ENCODE data around the gene HOXB3.

The HOXB3 gene

DNA sequence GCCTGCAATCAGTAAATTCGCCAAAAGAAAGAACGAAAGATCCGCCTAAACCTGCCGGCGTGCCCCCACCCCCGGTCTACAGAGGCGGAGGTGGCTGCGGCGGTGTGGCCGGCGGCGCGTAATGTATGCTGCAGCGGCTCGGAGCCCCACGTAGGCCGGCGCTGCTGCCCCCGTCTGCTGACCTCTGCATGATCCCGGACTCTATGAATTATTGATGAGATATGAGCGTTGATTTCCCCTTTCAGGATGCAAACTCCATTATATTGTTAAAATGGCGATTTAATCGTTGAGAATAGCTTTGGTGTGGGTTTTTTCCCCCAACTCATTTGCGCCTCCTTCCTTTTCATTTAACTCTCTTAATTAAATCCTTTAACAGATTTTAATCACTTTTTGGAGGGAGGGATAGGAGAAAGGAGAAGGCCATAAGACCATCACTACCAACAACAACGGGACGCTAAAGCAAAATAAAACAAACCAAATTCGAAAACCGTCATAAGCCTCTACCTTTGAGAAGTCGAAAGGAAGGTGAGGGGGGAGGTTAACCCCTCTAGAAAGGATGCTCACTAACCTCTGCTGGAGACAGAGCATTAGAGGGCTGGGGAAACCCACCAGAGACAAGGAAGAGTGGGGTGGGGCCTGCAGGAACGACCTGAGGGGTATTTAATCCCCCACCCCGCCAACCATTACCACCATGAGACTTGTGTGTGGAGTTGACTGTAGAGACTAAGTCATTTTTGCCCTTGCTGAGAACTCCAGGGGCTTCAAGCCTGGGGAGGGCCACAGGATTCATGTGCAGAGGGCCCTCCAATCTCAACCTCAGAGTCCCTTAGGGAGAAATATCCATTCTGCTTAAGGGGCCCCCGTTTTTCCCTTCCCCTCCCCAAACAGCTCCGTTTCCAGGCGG lies 3.4 kb downstream of the HOXB3 start:
- DNase-seq (ENCODE audit: low spot score), result no peak

DNA sequence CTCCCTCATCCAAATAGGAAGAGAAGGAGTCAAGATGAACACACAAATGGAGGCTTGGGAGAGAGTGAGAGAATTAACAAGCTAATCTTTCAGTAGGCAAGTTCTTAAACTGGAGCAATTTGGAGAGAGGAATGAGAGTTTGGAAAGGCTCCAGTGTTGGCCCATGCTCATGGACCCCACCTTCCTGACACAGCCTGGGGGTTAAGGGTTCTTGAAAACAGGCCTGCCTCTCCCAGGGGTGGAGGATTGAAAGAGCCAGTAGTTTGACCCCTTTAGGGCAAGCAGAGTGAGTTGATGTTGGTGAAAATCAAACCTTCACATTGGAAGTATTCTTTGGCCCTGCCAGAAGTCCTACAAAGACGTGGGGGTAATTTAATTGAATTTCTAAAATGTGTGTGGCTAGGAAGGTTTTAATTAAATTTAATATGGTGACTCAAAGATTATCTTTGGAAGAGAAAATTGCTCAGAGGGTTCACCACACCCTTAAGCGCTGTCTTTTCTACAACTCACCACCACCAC lies 5.8 kb downstream of the HOXB3 start:
- DNase-seq (ENCODE audit: low spot score), result no peak

DNA sequence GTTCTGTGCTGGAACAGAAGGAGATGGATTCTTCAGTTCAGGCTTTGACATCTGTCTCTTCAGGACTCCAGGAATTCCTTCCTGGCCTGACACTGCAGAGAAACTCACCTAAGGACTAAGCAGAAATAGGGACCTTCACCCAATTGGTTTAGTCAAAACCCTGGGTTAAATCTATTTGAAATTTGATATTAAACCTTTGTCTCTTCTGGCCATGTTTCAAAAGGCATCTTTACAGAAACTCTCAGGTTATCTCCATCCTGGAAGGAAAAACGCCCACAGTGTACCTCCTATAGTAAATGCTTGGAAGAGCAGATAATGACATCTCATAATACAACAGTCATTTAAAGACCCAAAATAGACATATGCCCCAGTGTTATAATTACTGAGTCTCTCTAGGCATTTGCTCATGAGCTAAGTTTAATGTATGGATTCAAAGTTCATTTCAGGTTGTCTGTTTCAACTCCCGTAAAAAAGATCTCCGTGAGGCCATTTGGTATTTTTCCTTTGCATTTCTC lies 6.3 kb downstream of the HOXB3 start:
- DNase-seq (ENCODE audit: low spot score), result no peak

DNA sequence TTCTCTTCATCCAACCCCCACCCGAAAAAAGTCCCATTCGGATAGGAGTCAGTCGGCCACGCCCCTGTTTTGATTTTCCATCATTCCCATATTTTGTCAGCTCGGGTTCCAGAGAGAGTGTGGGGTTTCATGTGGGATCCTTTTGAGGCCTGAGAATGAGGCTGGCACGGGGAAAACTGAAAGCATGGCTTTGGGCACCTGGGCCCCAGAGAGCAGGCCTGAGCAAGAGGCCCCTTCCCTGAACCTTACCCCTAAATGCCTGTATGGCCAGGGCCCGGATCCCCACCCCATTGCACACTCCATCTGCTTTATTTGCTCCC lies 7.3 kb downstream of the HOXB3 start:
- no peak for DNase-seq (ENCODE audit: low spot score)

DNA sequence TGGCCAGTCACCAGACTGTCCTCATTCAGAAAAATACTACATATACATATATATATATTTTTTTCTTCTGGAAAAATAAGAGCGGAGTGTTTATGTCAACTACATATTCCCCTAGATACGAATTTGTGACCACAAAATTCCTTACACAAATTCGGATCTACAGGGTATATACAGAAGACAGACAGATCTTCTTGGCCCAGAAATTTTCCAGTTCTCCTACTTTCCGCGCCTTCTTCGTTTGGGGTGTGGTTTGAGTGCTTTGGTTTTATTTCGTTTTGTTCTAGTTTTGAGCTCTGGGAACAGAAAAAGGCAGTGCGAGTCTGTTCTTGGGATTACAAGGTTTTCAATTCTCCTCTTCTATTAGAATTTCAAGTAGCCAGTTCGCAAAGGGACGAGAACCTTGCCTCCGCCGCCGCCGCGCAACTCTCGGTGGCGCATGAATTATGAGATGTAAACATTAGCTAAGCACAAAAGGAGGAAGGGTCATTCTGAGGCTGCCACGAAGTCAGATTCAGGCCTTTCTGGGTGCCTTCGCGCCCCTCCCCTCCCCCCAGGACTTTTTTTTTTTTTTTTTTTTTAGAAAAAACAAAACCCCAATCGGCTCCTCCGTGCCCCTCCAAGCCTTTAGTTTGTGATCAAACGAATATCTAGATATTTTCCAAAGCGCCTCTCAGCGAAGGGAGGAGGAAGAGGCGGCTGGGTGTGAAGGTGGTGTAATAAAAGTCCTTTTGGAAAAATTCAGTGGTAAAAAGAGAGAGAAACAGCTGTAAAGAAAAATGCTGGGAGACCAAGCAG lies 10.1 kb downstream of the HOXB3 start:
- no peak for DNase-seq (ENCODE audit: low spot score)

DNA sequence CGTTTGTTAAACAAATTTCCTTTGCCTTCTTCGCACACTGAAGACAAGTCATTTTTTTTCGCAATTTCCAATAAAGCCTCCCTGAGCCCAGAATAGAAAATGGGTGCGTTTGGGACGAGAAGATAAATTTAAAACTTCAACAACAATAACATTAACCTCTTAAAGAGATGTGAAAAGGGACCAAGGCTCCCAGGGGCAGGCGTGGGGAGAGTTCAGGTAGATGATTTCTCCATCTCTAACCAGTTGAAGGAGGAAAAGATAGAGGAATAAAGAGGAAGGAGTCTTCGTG lies 10.6 kb downstream of the HOXB3 start:
- no peak for DNase-seq (ENCODE audit: low spot score)

DNA sequence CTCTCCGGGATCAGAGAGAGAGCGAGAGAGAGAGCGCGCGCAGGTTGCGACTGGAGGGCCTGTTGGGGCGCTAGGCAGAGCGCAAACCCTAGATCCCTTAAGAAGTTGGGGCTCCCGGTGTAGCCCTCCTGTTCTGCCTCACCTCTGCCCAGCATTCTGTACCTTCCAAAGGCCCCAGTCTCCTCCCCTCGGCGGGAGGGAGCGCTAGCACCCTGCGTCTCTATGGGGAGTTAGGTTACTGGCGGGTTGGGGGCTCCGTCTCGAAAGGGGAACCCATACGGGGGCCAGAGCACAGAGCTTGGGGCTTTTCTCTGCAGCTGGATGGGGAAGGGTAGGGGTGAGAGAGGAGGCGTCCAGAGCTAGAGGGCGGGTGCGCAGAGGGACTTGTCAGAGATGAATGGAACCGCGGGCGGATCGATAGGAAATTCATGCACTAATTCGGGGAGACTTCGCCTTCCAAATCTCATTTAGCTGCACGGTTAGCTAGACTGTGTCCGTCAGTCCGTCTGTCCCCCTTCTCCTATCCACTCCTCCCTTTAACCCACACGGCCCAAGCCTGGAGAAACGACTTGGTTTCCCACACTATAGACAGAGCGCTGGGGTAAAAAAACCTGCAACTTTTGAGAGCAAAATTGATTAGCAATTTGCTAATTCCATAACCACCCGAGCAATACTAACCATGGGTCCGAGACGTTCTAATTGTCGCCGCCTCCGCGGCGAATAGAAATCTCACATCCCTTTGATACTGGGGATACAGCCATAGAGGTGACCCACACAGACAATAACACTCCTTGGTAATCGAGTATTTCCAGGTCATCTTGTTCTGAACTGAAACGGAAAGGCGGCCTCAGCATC lies 11.2 kb downstream of the HOXB3 start:
- DNase-seq (ENCODE audit: low spot score), result no peak

DNA sequence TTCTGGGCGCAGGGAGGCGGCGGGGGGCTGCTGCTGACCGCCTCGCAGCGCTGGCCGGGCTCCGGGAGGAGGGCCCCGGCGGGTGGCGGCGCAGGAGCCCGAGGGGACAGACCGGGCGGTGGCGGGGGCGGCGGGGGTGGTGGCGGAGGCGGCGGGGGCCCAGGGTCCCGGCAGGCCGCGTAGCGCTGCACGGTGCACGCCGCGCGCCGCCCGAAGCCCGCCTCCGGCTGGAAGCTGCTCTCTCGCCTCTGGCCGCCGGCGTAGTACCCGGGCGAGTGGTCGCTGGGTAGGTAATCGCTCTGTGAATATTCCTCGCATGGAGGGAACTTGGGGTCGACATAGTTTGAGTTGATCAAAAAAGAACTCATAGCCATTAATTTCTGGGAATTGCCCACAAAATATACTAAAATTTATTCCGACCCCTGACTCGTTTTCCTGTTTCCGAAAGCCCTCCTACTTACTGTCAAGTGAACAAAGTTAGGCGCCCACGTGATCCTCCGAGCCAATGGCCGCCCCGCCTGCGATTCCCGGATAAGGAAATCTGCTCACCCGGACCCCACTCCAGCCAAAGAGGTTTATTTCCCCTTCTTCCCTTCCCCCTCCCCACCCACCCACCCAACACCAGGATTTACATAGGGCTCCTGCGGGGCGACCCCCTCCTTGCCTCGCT lies 12.0 kb downstream of the HOXB3 start, which contains the start of gene HOXB4:
TSS of gene HOXB4 (minus strand) at position 405 of the 670 bp plus-strand sequence. CDS start at position 374, 31 bp downstream.
- peak; percentile 68 for DNase-seq (ENCODE audit: low spot score)

DNA sequence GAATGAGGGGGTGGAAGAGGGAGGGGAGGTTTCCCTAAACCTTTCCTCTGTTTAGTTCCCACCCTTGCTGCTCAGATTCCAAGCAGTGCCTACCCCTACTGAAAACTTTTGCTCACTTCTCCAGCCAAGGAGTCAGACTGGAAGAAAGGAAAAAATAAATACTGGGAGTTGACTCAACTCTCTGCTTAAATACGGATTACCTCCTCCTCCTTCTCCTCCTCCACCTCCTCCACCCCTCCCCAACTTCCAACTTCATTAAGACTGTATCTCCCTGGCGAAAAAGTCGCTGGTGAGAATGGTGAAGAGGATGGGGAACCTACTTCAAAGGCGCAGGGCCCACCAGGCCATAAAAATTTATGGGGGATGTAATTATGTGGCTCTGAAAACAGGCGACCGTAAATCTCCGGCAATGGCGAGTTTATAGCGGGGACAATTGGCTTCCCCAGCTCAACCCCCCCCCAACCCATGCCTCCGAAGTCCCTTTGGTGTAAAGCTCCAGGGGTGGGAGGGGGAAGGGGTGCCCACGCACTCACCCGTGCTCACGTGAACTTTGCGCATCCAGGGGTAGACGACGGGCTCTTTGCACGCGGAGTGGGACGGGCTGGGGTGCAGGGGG lies 12.6 kb downstream of the HOXB3 start:
- DNase-seq (ENCODE audit: low spot score), result no peak

DNA sequence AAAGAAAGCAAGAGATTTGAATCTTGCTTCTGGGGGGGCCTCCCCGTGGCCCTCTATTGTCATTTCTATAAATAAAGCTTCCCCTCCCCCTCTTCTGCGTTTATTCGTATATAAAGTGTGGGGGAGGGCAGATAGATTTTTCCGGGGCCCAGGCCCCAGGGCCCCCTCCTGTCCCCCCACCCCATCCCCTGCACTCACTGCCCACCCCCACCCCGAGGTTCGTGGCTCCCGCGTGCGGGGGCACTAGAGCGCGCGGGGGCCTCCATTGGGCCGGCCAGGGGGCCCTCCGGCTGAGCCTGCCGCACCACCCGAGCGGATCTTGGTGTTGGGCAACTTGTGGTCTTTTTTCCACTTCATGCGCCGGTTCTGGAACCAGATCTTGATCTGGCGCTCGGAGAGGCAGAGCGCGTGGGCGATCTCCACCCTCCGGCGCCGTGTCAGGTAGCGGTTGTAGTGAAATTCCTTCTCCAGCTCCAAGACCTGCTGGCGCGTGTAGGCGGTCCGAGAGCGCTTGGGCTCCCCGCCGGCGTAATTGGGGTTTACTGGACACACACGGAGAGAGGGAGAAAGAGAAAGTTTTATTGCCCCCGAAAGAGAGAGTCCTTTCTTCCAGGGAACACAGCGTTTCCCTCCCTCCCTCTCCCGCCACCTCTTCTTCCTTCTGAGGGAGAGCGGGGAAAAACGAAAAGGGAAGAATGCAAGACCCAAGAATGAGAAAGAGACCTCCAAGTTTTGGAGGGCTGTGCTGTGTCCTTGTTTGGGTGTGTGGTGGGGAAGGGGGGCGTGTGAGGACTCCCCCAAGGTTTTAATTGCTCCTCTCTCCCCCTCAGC lies 13.3 kb downstream of the HOXB3 start:
- DNase-seq (ENCODE audit: low spot score), result no peak

DNA sequence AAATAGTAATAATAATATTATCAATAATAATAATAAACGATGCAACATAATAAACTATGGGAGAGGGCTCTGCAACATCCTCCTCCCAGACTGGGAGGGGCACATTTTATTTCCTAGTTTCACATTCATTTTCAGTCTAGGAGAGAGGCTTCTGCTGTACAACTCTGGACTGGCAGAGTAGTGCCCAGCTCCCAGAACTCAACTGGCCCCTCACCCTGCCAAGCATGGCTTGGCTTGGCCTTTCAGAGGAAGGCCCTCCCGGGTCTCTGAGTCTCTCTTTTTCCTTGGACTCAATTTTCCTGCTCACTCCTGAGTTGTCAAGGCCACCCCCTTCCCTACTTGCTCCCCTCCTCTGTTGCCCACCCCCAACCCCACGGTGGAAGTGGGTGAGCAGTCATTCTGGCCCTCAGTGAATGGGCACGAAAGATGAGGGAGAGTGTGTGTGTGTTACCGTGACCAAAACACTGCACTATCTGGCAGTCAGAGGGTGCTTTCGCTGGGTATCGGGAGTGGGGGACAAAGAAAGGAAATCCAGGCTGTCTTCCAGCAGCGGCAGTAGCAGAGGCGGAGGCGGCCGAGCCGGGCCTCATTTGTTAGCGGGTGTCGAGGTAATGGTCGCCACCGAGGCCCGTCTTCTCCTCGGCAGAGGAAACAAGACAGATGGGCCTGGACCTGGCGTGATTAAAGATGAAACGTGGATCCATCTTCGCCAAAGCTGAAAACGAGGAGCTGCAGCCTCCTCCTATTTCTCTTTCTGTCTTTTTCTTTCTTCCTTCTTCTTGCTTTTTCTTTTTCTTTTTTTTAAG lies 14.2 kb downstream of the HOXB3 start:
- DNase-seq (ENCODE audit: low spot score), result no peak

DNA sequence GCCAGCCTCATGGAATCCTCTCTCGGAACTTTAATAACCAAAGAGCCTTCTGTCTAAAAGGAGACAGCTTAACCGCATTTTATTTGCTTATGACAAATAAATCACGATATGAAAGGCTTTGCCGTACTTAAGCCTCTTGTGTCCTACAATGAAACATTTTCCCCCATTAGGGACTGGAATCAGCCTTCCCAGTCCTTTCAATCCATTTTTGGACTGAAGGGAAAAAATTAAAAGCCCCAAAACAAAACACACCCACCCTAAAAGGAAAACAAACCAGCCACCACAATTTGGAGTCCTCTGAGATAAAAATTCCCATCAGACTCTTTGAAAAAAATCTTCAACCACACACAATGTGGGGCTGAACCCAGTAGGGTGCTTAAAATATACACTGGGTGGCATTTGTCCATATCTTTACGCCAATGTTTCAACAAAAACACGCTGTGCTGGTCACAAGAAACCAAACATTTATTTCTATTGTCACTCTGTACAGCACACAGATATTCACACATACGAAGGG lies 14.9 kb downstream of the HOXB3 start:
- DNase-seq (ENCODE audit: low spot score), result no peak

DNA sequence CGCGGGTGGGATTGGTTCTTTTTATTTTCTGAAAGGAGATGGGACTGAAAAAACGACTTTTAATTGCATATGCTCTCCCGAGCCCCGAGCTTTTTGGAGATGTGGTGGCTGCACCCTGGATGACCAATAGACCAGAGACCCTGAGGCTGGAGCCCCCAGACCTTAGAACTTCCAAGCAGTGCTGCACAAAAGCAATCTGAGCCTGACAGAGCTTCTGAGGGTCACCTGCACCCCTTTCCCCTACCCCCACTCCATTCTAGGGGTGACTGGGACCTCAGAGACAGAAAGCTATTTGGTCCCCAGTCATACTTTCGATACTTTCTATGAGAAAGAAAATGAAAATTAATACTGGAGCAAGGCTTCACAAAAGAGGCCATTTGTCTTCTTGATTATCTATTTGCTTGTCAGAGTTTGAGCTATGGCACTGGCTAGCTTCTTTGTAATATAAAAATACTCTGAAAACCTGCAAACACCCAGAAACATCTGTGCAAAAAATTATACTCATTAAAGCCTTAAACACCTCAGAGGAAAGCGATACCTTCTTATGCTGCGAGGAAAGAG lies 15.5 kb downstream of the HOXB3 start:
- no peak for DNase-seq (ENCODE audit: low spot score)

DNA sequence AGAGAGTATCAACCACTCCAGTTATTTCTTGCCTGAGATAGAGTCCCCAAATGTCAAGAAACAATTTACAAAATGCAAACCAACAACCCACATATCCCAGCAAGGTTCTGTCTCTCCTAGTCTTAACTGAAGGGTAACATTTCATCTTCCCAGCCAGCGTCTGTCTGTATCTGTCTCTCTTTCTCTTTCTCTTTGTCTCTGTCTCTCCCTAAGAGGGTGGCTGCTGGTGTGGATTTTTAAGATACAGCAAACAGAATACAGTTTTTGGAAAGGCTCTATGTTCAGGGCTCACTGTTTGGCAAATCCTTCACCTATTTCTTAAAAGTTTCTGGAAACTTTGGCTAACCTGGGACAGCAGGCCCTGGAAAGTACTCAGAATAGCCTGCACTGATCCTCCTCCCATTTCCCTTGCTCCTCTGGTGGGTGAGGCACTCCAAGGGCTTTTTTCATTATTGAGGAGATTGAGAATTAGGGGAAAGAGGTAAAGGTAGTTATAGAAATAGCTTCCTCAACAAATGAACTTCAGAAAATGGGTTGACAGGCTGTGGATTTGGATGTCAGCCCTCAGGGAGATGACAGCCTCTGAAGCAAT lies 18.1 kb downstream of the HOXB3 start:
- DNase-seq (ENCODE audit: low spot score), result no peak

DNA sequence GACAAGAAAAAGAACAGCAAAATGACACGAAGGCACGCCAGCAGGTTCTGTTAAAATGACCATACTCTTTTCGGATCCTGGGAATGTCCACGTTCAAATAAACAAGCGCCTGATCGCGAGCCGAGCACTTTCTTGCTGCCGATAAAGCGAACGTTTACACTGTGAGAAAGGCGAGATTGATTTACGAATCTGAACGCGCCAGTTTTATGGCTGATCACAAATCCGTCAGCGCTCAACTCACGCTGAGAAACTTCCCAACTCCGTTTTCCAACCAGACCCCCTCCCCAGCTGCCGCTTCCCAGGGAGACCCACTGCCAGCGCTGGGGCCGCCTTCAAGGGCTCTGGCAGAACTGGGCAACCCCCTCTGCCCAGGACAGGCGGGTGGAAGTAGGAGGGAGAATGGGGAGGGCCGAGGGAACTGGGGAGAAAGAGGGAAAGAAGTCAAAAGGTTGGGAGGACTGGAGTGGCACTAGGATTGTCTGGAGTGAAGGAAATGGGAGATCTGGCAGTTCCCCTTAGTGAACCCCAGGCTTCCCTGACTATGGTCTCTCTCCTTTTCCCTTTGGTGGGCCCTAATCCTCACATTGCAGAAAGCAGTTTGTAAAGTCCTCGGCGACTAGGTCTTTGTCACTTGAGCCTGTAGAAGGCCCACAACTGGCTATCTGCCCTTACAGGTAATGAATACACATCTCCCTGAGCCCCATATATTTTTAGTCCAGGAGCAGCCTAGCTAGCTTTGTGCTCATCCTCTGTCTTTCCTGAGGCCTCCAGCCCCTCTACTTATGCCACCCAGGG lies 18.8 kb downstream of the HOXB3 start:
- no peak for DNase-seq (ENCODE audit: low spot score)

DNA sequence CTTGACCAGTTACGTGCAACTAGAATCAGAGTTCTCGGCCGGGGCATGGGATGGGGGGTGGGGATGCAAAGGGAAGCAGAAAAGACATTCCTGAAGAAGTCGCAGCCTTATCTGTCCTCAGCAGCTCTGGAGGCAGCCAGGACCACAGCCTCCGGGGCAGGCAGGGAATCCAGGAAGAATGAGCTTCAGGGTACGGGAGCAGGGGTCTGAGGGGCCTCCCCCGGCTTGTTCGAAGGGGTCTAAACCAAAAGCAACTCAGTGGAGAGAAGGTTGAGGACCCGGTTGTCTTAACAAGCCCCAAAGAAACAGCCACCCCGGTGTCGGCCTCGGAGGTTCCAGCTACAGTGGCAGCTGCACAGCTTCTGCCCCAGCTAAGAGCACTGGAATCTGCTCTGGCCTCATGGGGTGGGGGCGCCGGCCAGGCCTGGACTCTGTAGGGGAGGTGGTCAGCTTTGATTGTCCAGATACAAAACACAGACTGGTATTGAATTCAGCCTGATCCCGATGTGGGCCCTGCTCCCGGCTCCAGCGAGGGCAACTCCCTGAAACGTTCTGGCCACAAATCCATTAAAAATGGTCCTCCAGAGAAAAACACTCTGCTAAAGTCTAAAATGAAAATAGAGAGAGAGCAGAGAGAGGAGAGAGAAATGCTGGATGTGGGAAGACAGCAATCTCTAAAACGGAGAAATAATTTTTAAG lies 19.6 kb downstream of the HOXB3 start:
- no peak for DNase-seq (ENCODE audit: low spot score)
